ENCODE results near the gene GAS6. TPM values are rescaled to one million over a fixed set of nuclear protein-coding genes. Genes with fewer than 3 reads are reported as not detected.

The GAS6 gene
- total and polyA plus RNA-seq, 3 donors from 2014 or later, result 193 to 575 (median 416) TPM

DNA sequence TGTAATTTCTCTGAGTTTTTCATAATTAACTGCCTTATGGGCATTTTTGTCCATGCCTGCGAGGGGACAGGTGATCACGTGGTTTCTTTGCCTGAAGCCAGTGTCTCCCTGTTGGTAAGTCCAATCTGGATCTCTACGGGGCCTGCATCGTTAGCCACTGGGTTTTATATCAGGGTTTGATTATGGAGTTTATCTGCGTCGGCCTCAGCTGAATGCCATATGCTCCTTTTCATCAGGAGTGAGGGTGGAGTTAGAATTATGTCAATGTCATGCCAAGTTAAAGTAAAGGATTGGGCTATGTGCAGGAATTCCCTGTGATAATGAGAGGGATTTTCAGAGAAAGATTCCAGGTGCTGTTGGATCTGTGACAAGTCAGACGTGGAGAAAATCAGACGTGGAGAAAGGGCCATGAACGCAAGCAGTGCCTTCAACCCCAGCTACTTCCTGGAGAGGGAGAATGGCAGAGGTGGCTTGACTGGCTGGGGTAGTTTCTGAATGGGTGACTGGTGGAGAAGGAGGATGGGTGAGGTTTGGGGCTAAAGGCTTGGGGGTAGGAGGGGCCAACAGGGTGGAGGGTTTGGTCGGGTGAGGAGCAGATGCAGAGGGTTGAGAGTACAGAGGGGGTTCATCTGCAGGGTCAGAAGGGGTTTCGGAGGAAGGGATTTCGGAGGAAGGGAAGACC lies 80.5 kb downstream of the GAS6 start:
- intact Hi-C loops (cut with DNase I; ENCODE audit: low total_unique reads), result no loop called here
- no peak overlapping the region for H3K4me3 ChIP-seq
- H3K27ac ChIP-seq, result no peak overlapping the region
- 82 to 83% methylated on average over 12 of the region's 12 CpGs for WGBS, 2 donors
- no peaks in the 10 kb centered on the region for H3K27me3 ChIP-seq
- H3K9me3 ChIP-seq, result no peaks in the 10 kb centered on the region
- H3K4me1 ChIP-seq, result no peaks in the 10 kb centered on the region
- DNase-seq, result no peak
- no peaks in the 10 kb centered on the region for H3K36me3 ChIP-seq (ENCODE audit: low read depth, missing control alignments)
- TF ChIP-seq CTCF (IDR thresholded peaks at IDR 0.05), result no peak
- TF ChIP-seq POLR2A (IDR thresholded peaks at IDR 0.05), result no peak

DNA sequence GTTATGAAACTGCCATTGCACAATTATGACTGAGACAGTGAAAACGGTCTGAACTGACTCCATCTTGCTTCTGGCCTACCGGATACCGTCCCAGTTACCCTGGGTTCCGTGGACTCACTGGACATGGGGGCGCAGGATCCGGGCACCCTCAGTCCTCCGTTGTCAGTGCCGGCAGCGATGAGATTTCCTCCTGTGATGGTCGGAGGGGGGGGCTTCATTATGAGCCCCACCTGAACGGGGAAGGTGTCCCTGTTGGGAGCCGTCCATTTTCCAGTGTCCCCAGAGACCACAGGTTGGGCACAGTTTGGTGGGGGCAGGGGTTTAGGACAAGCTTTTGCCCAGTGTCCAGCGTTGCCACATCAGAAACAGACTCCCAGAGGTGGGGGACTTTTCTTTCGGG lies 81.4 kb downstream of the GAS6 start:
- H3K4me1 ChIP-seq, result no peaks in the 10 kb centered on the region
- 81 to 87% methylated on average over 11 to 14 of the region's 14 CpGs for whole genome bisulfite sequencing, 2 donors
- H3K9me3 ChIP-seq, result no peaks in the 10 kb centered on the region
- no peak for DNase-seq
- no peak for TF ChIP-seq POLR2A (IDR thresholded peaks at IDR 0.05)
- TF ChIP-seq CTCF (IDR thresholded peaks at IDR 0.05), result no peak
- intact Hi-C loops (cut with DNase I; ENCODE audit: low total_unique reads), result no loop called here
- H3K4me3 ChIP-seq, result no peak overlapping the region
- H3K36me3 ChIP-seq (ENCODE audit: low read depth, missing control alignments), result no peaks in the 10 kb centered on the region
- no peak overlapping the region for H3K27ac ChIP-seq
- no peaks in the 10 kb centered on the region for H3K27me3 ChIP-seq

DNA sequence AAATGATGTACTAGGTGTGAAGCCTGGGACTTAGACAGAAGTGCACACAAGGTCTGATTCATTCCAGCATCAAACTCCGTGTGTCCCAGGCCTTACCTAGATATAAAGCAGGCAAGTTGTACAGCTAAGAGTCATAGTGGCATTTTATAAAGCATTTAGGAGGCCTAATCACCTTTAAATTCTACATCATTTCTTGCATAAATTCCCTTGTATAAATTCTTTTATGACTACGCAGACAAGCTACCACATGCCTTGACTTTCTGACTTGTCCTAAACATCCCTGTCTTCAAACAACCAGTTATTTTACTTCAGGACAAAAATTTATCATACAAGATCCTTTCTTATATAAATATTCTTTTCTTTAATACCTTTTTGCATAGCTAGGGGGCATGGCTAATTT lies 82.3 kb downstream of the GAS6 start:
- Histone ChIP-seq H3K36me3 (ENCODE audit: low read depth, missing control alignments) (no peaks in the 10 kb centered on the region), H3K27me3 (no peaks in the 10 kb centered on the region), H3K27ac (no peak overlapping the region), H3K9me3 (no peaks in the 10 kb centered on the region), H3K4me1 (no peaks in the 10 kb centered on the region), H3K4me3 (no peak overlapping the region)
- DNase-seq, result no peak
- TF ChIP-seq POLR2A (IDR thresholded peaks at IDR 0.05), result no peak
- no peak for TF ChIP-seq CTCF (IDR thresholded peaks at IDR 0.05)
- WGBS, 2 donors, result 93 to 95% methylated on average over 2 of the region's 2 CpGs
- intact Hi-C loops (cut with DNase I; ENCODE audit: low total_unique reads), result no loop called here

DNA sequence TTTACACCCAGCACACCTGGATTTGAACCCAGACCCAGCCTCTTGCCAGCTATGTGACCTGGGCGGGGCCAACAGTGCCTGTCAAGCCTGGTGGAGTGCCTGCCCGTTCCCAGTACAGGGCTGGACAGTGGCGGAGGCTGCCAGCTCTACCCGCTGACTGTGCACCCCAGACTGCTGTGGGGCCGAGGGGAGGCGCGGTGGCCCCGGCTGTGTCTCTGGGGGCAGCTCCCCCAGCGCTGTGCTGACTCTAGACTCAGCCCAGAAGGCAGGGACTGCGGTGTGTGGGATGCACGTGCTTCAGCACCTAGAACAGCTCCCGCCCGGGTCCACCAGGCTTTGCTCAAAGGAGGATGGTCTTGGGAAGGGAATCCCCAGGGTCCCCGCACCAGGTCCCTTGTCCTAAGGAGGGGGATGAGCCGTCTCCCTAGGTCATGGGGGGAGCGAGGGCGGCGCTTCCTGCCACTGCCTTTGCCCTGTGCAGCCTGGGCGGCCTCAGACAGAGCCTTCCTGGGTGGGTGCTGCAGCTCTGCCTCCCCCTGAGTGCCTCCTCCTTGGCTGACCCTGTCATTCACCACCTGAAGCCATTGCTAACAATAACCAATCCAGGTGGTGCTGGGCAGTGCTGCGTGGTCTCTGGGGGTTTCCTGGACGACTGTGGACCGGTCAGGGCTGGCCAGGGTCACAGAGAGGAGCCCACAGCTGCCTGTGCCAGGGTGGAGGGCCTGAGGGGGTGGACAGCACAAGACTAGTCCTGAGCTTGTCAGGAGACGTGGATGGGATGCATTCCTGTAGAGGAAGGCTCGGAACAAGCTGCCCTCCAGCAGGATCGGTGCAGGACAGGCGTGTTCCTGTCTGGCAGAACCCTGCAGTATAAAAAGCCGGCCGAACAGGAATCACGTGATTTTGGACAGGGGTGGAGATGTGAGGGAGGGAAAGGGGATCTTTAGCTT lies 86.3 kb downstream of the GAS6 start:
- no peak for TF ChIP-seq POLR2A (IDR thresholded peaks at IDR 0.05)
- TF ChIP-seq CTCF (IDR thresholded peaks at IDR 0.05), result no peak
- DNase-seq, result no peak
- Histone ChIP-seq H3K4me1 (no peaks in the 10 kb centered on the region), H3K27ac (no peak overlapping the region), H3K9me3 (no peaks in the 10 kb centered on the region), H3K4me3 (no peak overlapping the region), H3K27me3 (no peaks in the 10 kb centered on the region), H3K36me3 (ENCODE audit: low read depth, missing control alignments) (no peaks in the 10 kb centered on the region)
- 51 to 69% methylated on average over 19 to 24 of the region's 29 CpGs for WGBS, 2 donors
- intact Hi-C loops (cut with DNase I; ENCODE audit: low total_unique reads), result no loop called here
